Astrocyte of the spinal cord (primary cell): ENCODE data around the gene GPC1.

Experiments used
- DNase-seq: peaks from one replicate; pipeline ENCODE4 v3.0.0; 2011; ENCODE audit warnings: low read depth, low spot score
- H3K4me3 ChIP-seq: 2 replicates; pipeline ENCODE4 v1.5.1; 2011; ENCODE audit warnings: low read depth, mild to moderate bottlenecking, low read length, moderate library complexity
- CTCF ChIP-seq: IDR thresholded peaks from 2 replicates; pipeline ENCODE4 v1.5.1; 2012; ENCODE audit warnings: low read depth, mild to moderate bottlenecking, low read length, inconsistent platforms
- in situ Hi-C: cut with HindIII; loops from 2 replicates; pipeline ENCODE4 v1.10.0; 2017; ENCODE audit warnings: low sequenced_read_pairs

Gene GPC1

GRCh38 chr2:240460253-240460711 lies 24.8 kb downstream of the GPC1 start:
- no peak for DNase-seq
- in situ Hi-C loops, result no loop called here
- TF ChIP-seq CTCF, result no peak
- no peak overlapping the region for H3K4me3 ChIP-seq

- in situ Hi-C loops, result no loop called here
- no peak for DNase-seq
- TF ChIP-seq CTCF, result peak; percentile 33
- H3K4me3 ChIP-seq, result no peak overlapping the region
Measured at GRCh38 chr2:240460781-240461431, 25.4 kb downstream of the GPC1 start.

GRCh38 chr2:240461471-240462072 lies 26.1 kb downstream of the GPC1 start:
- in situ Hi-C loops, result no loop called here

GRCh38 chr2:240462073-240462706 lies 26.7 kb downstream of the GPC1 start:
- in situ Hi-C loops, result no loop called here
- H3K4me3 ChIP-seq, result no peak overlapping the region
- no peak for DNase-seq
- no peak for TF ChIP-seq CTCF

More at GRCh38 chr2:240461471-240462072, 26.1 kb downstream of the GPC1 start:
- DNase-seq, result no peak
- no peak overlapping the region for H3K4me3 ChIP-seq
- TF ChIP-seq CTCF, result no peak

- in situ Hi-C loops, result no loop called here
- H3K4me3 ChIP-seq, result no peak overlapping the region
- DNase-seq, result no peak
- no peak for TF ChIP-seq CTCF
Measured at GRCh38 chr2:240462707-240463273, 27.3 kb downstream of the GPC1 start.

- in situ Hi-C loops, result no loop called here
- DNase-seq, result no peak
- H3K4me3 ChIP-seq, result no peak overlapping the region
- TF ChIP-seq CTCF, result no peak
Measured at GRCh38 chr2:240463274-240463865, 27.9 kb downstream of the GPC1 start.
